Breast epithelium (tissue), 3 donors: ENCODE data around the gene ABCA6.

Source experiments
- CTCF ChIP-seq, 3 donors: fragments of 450-650 bp; IDR thresholded peaks; one replicate each; pipeline ENCODE4 v1.5.1; 2016 to 2017; ENCODE audit warnings: antibody characterized with exemption in 3 of 3, mild to moderate bottlenecking in 3 of 3, moderate library complexity in 3 of 3
- POLR2A ChIP-seq: fragments of 450-650 bp; IDR thresholded peaks from one replicate; pipeline ENCODE4 v1.6.1; 2016; ENCODE audit warnings: antibody characterized with exemption, mild to moderate bottlenecking, moderate library complexity
- POLR2AphosphoS5 ChIP-seq, 3 donors: sonication (generic); formaldehyde crosslinking; IDR thresholded peaks; one replicate each; pipeline ENCODE4 v1.6.1; 2017; ENCODE audit warnings: antibody characterized with exemption in 3 of 3

GRCh38 chr17:69082696-69083095 lies 59.0 kb downstream of the ABCA6 start:
- TF ChIP-seq CTCF (IDR thresholded peaks at IDR 0.05) (no peak), POLR2A (no peak), POLR2AphosphoS5 (IDR thresholded peaks at IDR 0.05) (no peak)
